GM10248 (cell line): ENCODE measurements around the gene SIGLEC6.

Experiments
- CTCF ChIA-PET: fragments of 300-600 bp; sonication (Branson Sonifier 250); formaldehyde crosslinking; extraction: SDS; loops from one replicate; lab custom pipeline; 2021; ENCODE audit warnings: antibody characterized with exemption; lab: Yijun Ruan, JAX
- POLR2A ChIA-PET: fragments of 350-650 bp; sonication (Branson Sonifier 250); formaldehyde crosslinking; extraction: SDS; loops from one replicate; lab custom pipeline; 2020; ENCODE audit warnings: antibody characterized with exemption; lab: Yijun Ruan, JAX
- DNase-seq: peaks from one replicate; pipeline ENCODE4 v3.0.0; 2012; ENCODE audit errors: extremely low spot score
- TF ChIP-seq, protein P1 (sequence below): IDR thresholded peaks from 2 replicates; pipeline ENCODE4 v1.5.1; 2012; ENCODE audit warnings: mild to moderate bottlenecking, low read depth; ENCODE audit errors: extremely low read depth, missing control alignments, control extremely low read depth

Gene SIGLEC6

DNA sequence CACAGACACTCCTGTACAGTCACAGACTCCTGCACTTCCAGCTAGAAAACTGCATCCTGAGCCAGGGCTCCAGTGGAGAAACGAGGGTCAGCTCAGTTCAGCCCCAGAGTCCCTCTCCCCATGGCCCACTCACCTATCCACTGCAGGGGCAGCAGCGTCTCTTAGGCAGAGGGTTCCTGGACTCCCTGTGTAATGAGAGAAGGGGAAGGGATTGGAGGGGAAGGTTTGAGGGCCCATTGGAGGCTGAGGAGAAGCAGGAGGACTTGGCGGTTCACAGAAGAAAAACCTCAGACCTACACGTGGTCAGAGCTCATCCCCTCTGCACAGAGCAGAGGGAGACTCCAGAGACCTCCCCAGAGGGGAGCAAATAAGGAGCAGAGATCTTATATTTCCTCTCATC, 62.3 kb downstream of the SIGLEC6 start:
- POLR2A ChIA-PET = no interaction called here
- DNase-seq = no peak
- TF ChIP-seq, protein P1, sequence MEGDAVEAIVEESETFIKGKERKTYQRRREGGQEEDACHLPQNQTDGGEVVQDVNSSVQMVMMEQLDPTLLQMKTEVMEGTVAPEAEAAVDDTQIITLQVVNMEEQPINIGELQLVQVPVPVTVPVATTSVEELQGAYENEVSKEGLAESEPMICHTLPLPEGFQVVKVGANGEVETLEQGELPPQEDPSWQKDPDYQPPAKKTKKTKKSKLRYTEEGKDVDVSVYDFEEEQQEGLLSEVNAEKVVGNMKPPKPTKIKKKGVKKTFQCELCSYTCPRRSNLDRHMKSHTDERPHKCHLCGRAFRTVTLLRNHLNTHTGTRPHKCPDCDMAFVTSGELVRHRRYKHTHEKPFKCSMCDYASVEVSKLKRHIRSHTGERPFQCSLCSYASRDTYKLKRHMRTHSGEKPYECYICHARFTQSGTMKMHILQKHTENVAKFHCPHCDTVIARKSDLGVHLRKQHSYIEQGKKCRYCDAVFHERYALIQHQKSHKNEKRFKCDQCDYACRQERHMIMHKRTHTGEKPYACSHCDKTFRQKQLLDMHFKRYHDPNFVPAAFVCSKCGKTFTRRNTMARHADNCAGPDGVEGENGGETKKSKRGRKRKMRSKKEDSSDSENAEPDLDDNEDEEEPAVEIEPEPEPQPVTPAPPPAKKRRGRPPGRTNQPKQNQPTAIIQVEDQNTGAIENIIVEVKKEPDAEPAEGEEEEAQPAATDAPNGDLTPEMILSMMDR = no peak
- CTCF ChIA-PET = interaction anchor here (1.0 to 3.1 kb wide), 8 partner anchors 30 to 191 kb away, joined by 3 to 11 read pairs (median 4); partner anchors contain the start of gene SIGLEC10

DNA sequence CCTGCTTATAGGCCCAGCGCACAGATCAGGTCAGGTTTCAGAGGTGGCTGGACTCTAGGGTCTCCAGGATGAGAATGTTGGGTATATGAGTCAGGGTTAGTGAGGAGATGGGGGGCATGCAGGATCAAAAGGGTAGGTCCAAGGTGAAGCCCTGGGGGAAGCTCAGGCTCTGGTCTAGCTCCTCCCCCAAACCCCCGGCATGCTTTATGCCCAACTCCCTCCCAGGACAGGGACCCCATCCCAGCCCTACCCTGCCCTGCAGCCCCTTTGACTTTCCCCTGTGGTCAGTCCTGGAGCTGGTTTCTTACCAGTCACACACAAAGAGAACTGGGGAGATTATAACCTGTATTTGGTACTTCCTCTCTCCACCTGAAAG, 62.9 kb downstream of the SIGLEC6 start:
- DNase-seq = no peak
- CTCF ChIA-PET = interaction anchor here (1.0 to 3.1 kb wide), 5 partner anchors 30 to 191 kb away, joined by 3 to 11 read pairs (median 4); partner anchors contain the start of gene SIGLEC10
- POLR2A ChIA-PET = no interaction called here
- TF ChIP-seq, protein P1 = no peak

DNA sequence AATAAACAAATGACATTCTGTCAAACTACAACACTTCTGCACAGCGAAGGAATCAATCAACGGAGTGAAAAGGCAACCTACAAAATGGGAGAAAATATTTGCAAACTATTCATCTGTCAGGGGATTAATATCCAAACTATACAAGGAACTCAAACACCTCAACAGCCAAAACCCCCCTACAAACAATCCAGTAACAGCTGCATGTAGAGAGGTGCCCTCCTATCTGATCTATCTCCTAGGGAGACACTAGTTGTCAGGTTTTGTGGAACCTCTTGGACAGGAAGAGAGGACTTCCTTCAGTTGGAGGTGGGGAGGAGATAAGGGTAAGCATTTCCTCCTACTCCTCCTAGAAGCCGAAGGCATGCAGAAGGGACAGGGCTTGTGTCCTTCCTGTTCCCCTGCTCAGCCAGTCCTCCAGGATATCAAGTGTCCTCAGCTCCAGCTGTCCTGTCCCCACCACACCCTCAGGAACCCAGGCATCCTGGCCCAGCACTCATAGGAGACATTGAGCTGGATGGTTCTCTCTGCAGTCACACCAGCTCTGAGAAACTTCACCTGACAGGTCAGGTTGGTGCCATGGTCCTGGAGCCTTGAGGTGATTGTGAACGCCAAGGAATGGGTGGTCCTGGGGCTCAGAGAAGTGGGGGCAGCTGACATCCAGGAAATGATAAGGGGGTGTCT, 63.5 kb downstream of the SIGLEC6 start:
- POLR2A ChIA-PET = no interaction called here

More for the DNA sequence above, 63.5 kb downstream of the SIGLEC6 start:
- CTCF ChIA-PET = interaction anchor here (1.0 to 3.1 kb wide), 6 partner anchors 7 to 194 kb away, joined by 3 to 11 read pairs (median 7); partner anchors contain the start of gene SIGLEC10
- no peak for DNase-seq
- TF ChIP-seq, protein P1 = no peak
